Measurements from ENCODE around the gene CHTF8.
A peak's percentile ranks its signal among the peaks of the same experiment; 100 is the strongest.
"Not testable (repeated sequence)": the region's sequence is repeated elsewhere in the genome, so short reads cannot be mapped to it uniquely, and the experiment has no call there.

CHTF8 gene, protein sequence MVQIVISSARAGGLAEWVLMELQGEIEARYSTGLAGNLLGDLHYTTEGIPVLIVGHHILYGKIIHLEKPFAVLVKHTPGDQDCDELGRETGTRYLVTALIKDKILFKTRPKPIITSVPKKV

GRCh38 chr16:69132424-69133252 lies at the start of gene CHTF8, which contains the start of gene UTP4:
Gene CHTF8 (minus strand): TSS chr16:69132588. CDS start chr16:69121458, 11,130 bp downstream.
Gene UTP4 (plus strand): TSS chr16:69132649. CDS start chr16:69133460, 811 bp downstream.
- DNase-seq (ENCODE audit: low read depth in 2 of 2) = peak; percentile 33 to 44

- no peak for DNase-seq (ENCODE audit: low read depth in 2 of 2)
These were observed 47.6 kb upstream of the CHTF8 start for GRCh38 chr16:69180011-69180338.

DNA sequence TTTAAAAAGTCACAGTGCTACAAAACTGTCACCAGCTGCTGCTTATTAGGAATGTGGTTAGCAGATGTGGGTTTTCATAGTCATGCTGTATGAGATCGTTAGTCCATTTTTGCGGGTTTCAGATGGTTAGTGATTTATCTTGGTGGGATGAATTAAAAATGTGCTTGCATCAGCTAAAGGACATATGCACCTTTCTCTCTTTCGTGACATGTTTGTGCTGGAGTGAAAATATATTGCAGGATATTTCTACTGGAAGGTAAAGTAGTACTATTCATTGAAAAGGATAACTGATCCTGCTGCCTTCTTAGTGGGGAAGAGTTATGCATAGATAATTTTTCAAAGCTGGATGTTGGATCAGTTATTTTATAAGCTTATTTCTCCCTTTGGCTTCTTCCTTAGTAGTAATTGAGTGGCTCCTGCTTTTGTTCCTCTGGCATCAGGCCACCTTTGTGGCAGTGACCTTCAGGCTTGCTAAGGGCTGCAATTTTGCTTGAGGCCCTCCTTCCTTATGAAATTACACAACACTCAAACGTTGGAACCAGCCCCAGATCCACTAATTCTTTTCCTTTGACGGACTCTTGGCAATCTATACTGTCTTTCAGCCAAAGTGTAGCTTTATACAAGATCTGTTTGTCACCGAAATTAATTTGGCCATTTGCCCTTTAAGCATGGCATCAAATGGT lies 47.1 kb upstream of the CHTF8 start:
- DNase-seq (ENCODE audit: low read depth in 2 of 2) = peak; percentile 82 to 86

GRCh38 chr16:69176033-69176800 lies 43.8 kb upstream of the CHTF8 start:
- DNase-seq (ENCODE audit: low read depth in 2 of 2) = no peak

GRCh38 chr16:69171325-69172084 lies 39.1 kb upstream of the CHTF8 start:
- no peak for DNase-seq (ENCODE audit: low read depth in 2 of 2)

DNA sequence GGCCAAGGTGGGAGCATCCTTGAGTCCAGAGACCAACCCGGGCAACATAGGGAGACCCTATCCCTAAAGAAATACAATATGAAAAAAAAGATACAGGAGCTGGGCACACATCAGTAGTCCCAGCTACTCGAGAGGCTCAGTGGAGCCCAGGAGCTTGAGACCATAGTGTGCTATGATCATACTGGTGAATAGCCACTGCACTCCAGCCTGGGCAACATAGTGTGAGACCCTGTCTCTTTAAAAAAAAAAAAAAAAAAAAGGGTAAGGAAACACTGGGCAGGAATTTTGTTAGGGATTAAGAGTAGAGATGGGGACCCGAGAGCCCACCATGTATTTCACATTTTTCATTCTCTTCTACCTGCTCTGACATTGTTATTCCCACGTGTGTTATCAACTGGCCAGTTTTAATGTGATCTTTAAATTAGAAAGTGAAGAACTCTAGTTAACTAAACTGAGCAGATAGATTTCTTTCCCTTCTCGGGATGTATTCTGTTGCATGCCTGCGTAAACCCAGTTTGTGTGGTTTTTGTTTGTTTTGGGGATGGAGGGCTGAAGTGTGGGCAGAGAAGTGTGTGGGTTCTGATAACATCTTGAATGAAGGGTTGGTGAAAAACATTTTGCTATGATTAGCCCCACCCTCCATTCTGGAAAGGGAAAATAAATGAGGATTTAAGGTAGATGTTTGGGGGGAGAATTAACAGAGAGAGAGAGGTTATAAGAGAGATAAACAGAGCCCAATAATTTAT lies 37.4 kb upstream of the CHTF8 start:
- no peak for DNase-seq (ENCODE audit: low read depth in 2 of 2)

DNA sequence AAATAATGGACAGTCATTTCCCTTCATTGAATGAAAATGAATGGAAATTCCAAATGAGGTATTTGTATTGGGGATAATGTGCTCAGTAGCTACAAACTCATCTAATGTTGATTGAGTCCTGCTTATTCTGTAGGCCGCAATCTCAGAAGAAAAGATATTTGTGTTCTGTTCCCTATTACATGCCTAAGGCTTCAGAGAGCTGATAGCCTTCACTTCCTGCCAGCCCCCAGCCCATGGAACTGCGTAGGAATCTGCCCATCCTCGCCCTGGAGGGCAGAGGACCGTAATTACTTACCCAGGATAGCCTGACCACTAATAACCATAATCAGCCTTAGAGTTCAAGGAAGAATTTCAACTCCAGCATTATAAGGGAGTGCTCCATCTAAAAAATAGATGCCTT lies 36.7 kb upstream of the CHTF8 start:
- no peak for DNase-seq (ENCODE audit: low read depth in 2 of 2)

DNA sequence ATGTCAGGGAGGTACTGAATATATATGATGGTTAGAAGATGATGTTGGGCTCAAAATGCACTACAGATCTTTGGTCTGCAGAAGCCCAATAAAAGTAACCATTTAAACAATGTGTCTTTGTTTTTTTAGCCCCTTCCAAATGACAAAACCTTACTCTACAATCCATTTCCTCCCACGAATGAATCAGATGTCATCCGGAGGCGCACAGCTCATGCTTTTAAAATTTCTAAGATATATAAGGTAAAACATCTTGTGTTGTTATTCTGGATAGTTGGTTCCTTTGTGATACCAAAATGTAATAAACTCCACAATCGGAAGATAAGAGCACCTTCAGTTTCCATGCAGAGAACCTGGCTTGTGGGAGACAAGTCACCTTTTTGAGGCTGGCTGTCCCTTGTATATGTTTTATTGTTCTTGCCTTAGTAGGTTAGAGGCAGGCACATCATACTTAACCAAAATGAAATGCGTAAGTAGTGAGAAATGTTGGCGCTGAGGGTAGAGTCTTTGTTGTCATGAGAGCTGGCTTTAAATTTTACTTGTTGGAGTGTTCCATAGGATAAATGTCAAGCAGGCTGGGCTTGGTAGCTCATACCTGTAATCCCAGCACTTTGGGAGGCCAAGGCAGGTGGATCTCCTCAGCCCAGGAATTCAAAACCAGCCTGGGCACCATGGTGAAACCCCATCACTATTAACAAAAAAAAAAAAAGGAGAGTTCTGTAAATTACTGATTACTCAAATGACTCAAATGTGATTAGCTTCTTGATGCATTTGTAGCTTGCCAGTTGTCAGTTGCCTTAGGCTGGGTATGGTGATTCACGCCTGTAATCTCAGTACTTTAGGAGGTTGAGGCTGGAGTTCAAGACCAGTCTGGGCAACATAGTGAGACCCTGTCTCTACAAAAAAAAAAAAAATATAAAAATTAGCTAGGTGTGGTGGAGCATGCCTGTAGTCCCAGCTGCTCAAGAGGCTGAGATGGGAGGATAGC lies 34.9 kb upstream of the CHTF8 start:
- no peak for DNase-seq (ENCODE audit: low read depth in 2 of 2)

GRCh38 chr16:69166221-69166833 lies 33.9 kb upstream of the CHTF8 start:
- DNase-seq (ENCODE audit: low read depth in 2 of 2) = no peak

DNA sequence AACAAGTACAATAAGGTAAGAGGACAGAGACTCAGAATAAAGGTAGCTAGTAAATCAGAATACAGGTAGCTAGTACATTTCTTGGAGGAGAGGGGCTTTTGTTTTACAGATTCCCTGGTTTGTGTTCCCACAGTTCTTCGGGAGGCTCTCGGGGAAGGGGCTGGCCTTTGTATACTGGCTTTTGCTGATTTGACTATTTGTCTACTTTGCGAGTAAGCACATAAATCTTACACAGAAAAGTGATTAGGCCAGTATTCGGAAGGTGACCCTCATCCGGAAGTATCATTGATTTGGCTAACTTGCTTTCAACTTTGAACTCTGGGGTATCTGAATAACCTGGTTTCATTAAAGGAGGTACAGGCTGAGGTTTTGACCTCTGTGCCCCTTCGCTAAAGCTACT lies 33.2 kb upstream of the CHTF8 start:
- no peak for DNase-seq (ENCODE audit: low read depth in 2 of 2)

DNA sequence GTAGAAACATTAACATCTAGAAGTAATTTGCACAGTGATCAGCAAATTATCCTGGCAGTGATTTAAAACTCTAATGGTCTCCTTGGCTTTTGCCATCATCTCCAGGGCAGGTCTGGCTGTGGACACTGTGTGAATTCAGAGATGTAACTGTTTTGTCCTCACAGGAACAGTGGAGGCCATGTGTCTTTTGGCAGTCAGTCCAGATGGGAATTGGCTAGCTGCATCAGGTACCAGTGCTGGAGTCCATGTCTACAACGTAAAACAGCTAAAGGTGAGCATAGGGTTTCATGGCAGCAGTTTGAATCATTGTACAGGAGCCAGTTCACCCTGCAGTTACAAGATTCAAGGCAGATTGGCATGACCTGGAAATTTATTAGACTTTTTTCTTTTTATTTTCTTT lies 27.8 kb upstream of the CHTF8 start:
- DNase-seq (ENCODE audit: low read depth in 2 of 2) = no peak

GRCh38 chr16:69157196-69157595 lies 24.8 kb upstream of the CHTF8 start:
- no peak for DNase-seq (ENCODE audit: low read depth in 2 of 2)

GRCh38 chr16:69150146-69150865 lies 17.9 kb upstream of the CHTF8 start:
- DNase-seq (ENCODE audit: low read depth in 2 of 2) = peak; percentile 55 to 59

DNA sequence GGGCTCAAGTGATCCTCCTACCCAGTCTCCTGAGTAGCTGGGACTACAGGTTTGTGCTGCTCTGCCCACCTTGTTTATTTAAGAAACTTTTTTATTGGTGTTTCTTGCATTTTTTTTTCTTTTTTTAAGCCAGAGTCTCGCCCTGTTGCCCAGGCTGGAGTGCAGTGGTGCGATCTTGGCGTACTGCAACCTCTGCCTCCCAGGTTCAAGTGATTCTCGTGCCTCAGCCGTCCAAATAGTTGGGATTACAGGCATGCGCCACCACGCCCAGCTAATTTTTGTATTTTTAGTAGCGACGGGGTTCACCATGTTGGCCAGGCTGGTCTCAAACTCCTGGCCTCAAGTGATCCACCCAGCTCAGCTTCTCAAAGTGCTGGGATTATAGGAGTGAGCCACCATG lies 17.2 kb upstream of the CHTF8 start:
- not testable (repeated sequence) for DNase-seq (ENCODE audit: low read depth in 2 of 2)

DNA sequence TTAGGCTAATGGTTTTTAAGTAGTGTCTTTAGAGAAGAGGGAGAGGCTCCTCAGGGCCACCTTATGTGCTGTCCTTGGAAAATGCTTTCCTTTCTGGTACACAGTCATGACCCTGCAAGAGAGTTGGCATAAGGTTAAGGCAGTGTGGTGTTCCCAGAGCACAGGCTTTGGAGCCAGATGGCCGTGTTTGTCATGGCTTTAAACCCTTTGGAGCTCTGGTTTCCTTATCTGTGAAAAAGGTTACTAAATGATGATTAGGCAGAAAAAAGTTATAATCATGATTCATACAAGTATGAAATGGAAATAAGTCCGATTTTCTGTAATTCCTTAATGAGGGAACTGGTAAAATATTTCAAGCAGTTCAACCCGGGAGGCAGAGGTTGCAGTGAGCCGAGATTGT lies 13.3 kb upstream of the CHTF8 start:
- DNase-seq (ENCODE audit: low read depth in 2 of 2) = no peak

DNA sequence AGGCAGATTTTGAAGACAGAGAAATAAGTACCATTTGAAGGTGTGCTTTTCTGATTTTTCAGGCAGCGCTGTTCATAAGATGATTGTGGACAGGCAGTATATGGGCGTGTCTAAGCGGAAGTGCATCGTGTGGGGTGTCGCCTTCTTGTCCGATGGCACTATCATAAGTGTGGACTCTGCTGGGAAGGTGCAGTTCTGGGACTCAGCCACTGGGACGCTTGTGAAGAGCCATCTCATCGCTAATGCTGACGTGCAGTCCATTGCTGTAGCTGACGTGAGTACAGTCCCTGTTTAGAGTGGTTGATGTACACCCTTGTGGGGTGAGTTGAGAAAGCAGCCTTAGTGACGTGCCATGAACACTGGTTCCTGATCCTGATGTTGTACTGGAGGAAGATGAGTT lies 10.7 kb upstream of the CHTF8 start:
- DNase-seq (ENCODE audit: low read depth in 2 of 2) = no peak

GRCh38 chr16:69141936-69142335 lies 9.5 kb upstream of the CHTF8 start:
- DNase-seq (ENCODE audit: low read depth in 2 of 2) = no peak

DNA sequence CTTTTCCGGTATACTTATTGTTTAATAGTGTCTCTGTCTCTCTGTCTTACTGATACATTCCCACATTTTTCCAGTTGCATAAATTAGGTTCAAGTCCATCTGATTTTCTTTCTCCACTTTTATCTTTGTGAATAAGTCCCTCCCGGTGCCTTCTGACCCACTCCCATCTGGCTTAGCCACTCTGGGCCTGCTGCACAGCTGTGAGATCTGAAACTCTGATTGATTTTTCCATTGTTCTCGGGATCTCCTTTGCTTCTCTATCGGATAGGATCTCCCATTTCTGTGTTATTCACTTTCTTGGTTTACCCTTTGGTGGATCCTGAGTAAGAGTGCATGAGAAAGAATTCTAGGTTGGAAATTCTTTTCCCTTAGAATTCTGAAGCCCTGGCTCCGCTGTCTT lies 8.6 kb upstream of the CHTF8 start:
- DNase-seq (ENCODE audit: low read depth in 2 of 2) = no peak

Measured in fibroblast of skin of left biceps (primary cell).